ENCODE results near the gene UBA1.

UBA1 gene

DNA sequence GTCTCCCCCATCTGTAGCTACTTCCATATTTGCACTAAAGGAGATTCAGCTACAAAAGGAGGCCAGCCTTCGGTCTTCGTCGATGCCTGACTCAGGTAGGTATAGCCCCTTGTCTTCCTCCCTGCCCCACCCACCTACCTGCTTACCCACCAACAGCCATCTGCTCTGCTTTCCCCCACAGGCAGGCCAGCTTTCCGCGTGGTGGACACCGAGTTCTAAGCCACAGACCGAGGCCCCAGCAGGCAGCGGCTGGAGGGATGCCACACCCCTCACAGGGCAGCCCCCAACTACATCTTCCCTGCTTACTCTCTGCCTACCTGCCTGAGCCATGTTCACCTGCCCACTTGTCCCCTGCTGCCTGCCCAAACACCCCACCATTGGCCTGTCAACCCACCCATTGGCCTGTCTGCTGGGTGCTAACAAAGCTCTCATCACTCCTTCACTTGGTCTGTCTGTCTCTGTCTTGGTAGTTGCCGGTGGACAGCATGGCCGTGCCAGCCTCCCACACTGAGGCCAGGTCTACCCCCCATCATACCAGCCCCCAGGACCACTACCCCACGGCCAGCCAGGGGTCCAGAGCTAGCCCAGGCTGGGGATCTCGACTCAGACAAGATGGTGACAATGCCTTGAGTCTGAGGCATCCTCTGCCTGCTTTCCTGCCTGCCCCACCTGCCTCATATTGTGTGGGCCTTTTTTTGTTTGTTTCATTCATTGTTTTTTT lies 35.1 kb downstream of the UBA1 start:
- in situ Hi-C loops (cut with HindIII; ENCODE audit: low sequenced_read_pairs) = no loop called here

DNA sequence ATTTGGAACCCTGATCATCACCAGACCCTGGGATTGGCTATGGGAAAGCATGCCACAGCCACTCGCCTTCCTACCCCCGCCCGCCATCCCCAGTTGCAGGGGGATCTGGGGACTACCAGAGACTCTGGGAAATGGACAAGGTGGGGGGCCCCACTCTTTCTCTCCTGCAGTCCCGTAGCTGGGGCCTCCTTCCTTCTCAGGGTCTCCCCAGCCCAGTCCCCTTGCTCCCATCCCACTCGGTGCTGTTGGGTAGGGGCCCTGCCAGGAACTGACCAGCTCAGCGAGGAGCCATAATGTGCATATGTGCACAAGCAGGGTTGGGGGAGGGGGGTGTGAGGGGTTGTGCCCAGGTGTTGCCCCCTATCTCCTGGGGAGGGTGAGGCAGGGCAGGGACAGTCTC lies 35.8 kb downstream of the UBA1 start:
- in situ Hi-C loops (cut with HindIII; ENCODE audit: low sequenced_read_pairs) = no loop called here

DNA sequence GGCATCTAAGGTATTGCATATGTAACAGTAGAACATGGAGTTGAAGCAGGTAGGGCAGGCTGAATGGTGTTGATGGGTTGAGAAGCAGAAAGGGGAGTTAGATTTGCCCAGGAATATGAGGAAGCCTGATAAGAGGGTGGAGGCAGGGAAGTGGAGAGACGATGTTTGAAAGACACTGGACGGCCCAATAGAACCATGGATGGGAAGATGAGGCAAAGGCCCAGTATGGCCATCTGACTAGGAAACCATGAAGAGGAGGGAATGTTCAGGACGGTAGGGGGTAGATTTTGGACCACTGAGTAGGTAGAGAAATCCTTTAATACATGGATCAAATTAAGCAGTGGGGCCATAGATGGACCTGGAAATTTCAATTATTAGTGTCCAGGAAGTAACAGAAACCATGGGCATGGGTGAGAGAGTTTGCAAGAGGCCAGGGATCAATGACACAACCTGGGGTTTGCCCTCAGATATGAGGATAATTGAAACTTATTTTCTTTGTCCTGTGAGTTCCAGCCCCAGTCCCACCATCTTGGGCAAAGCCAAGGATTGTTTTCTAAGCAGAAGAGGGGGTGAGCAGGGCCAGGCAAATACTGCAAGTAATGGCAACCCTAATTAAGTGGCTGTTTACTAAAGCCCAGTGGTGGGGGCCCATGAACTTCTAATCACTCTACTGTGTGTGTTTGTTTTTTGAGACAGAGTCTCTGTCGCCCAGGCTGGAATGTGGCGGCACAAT lies 36.7 kb downstream of the UBA1 start:
- in situ Hi-C loops (cut with HindIII; ENCODE audit: low sequenced_read_pairs) = no loop called here

DNA sequence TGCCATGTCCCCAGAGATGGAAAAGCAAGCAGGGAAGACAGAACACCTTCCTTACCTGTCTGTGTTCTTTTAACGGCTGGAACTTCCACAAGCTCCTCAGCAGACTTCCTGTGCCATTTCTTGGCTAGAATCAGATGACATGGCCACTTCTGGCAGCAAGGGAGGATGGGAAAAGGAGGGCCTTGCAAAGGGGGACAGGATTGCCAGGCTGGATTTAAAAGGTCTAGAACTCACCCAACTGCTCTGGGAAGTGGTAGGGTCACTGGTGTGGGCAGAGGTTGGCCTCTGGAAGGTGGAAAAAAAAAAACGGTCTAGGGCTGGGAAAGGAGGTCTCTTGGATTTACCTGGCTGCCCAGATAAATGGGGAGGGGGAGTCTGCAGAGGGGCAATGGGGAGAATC lies 37.5 kb downstream of the UBA1 start:
- in situ Hi-C loops (cut with HindIII; ENCODE audit: low sequenced_read_pairs) = no loop called here

DNA sequence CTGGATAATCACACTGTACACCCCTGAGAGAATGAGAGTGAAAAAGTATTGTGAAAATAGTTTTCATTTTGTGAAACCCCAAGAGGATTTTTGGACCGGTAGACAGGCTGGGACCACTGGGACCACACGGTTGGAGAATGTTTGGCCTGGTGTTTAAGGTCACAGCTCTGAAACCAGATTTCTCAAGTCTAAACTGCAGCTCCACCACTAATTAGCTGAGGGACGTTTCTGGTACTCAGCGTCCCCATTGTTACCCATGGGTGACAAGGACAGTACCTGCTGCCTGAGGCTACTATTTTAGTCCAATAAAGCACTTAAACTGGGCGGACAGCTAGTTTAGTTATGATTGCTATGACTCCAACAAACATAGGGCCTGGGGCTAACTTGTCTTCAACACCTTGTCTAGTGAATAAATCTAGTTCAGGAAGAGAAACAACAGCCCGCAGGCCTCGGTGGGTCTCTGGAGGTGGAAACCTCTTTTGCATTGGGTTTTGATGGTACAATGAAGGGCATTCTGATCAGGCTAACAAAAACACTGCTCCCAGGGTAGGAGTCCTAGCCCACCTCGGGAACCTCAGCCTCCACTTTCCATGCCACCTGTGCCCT lies 38.7 kb downstream of the UBA1 start:
- in situ Hi-C loops (cut with HindIII; ENCODE audit: low sequenced_read_pairs) = no loop called here

DNA sequence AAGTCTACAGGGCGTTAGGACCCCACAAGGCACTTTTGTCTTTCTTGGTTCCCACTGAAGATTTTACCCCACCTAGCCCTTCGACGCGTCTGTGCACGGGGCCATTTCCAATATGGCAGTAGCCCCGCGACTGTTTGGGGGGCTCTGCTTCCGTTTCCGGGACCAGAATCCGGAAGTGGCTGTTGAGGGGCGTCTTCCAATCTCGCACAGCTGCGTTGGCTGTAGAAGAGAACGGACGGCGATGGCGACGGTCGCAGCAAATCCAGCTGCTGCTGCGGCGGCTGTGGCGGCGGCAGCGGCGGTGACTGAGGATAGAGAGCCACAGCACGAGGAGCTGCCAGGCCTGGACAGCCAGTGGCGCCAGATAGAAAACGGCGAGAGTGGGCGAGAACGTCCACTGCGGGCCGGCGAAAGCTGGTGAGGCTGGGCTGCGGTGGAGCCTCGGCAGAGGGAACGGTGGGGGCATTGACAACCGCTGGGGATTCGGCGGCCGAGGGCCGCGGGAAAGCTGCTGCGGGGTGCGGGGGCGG lies 39.2 kb downstream of the UBA1 start, which contains the start of gene USP11:
Gene USP11, plus strand, starts transcription at position 207 of the 530 bp plus-strand sequence. Its CDS starts 35 bp downstream, at position 242.
- in situ Hi-C loops (cut with HindIII; ENCODE audit: low sequenced_read_pairs) = no loop called here

DNA sequence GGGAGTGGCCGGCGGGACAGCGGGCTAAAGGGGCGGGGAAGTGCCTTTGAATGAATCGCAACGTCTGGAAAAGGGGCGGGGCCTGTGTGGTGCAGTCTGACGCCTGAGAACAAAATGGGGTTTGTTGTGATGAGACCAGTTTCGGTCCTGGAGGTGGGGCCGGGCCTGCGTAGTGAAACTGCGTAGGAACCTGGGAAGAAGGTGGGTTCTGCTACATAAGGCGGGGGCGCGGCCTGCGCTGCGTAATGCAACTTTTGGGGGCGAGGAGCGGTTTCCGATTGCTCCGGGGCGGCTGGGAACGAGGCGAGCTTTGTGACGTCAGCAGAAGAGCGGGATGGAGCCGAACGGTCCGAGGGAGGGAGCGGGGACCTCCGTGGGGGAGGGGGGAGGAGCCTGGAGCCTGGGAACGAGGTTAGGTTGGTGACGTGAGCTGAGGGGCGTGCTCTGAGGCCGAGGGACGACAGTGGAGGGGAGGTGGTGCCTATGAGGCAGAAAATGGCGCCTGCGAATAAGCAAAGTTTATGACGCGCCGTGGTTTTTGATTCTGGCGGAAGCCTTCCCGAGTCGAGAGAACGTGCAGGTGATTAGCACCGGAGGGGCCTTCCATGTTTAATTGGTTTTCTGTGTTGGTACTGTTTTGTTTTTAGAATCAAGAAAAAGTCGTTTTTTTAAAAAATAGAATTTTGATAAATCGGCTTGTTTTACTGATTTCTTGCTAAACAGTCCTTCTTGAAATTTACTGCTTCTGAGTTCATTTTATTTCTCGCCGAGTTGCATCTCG lies 39.9 kb downstream of the UBA1 start:
- in situ Hi-C loops (cut with HindIII; ENCODE audit: low sequenced_read_pairs) = no loop called here

DNA sequence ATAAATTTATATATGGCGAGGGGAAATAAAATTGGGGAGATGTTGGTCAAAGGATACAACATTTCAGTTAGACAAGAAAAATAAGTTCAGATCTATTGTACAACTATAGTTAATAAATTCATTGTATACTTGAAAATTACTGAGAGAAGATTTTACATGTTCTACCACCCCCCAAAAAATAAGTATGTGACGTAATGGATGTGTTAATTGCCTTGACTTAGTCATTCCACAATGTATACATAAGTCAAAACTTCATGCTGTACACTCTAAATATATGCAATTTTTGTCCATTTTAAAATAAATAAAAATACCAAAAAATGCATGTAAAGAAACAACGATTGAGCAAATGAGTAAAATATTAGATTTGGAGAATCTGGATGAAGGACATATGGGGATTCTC lies 41.0 kb downstream of the UBA1 start:
- in situ Hi-C loops (cut with HindIII; ENCODE audit: low sequenced_read_pairs) = no loop called here

DNA sequence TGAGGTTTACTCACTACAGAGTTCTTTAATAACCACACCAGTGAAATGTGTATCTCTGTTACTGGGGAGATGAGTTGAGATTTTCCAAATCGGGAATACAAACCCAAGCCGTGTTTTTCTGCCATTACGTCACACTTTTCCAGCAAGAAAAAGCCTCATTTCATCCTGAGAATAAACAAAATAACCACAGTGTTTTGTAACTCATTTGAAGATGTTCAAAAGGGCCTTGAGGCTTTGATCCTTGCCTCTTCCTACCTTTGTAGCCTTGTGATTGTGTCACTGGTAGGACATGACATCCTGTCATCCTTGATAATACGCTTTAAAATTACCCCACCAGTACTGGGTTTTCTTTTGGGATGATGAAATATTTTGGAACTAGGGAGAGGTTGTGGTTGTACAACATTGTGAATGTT lies 42.1 kb downstream of the UBA1 start:
- in situ Hi-C loops (cut with HindIII; ENCODE audit: low sequenced_read_pairs) = no loop called here

DNA sequence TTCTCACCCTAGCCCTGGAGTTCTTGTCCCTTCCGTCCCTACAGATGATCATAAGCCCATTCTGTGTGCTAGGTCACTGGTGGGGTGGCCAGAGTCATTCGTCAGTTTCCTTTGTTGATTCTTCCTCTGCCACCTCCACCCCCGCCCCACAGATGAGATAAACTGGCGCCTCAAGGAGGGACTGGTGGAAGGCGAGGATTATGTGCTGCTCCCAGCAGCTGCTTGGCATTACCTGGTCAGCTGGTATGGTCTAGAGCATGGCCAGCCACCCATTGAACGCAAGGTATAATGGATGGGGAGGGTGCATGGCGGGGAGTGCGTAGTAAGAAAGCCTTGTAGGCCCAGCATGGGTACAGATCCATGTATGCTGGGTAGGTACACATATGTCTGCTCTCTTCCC lies 45.6 kb downstream of the UBA1 start:
- in situ Hi-C loops (cut with HindIII; ENCODE audit: low sequenced_read_pairs) = no loop called here

DNA sequence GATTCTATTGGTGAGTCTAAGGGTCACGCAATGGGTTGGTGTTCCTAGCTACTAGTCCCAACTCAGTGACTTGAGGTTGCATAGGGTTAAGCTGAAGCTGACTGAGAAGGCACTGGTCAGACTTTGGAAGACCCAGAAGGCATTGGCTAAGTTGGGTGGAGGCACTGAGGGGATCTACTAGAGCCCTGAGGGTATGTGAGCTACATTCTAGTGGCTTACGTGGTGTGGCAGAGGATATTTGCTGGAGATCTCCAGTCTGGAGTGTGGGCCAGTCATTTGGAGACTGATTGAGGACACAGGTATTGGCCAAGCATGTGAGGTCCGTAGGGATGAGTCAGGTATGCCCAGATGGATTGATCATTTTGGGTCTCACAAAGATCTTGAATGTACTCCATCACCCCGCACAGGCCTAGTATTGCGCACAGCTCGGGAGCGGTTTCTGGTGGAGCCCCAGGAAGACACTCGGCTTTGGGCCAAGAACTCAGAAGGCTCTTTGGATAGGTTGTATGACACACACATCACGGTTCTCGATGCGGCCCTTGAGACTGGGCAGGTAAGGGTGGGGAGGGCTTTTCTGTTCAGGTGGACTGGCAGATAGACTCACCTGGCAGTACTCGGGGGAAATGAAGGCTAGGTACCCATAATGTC lies 46.4 kb downstream of the UBA1 start:
- in situ Hi-C loops (cut with HindIII; ENCODE audit: low sequenced_read_pairs) = no loop called here

DNA sequence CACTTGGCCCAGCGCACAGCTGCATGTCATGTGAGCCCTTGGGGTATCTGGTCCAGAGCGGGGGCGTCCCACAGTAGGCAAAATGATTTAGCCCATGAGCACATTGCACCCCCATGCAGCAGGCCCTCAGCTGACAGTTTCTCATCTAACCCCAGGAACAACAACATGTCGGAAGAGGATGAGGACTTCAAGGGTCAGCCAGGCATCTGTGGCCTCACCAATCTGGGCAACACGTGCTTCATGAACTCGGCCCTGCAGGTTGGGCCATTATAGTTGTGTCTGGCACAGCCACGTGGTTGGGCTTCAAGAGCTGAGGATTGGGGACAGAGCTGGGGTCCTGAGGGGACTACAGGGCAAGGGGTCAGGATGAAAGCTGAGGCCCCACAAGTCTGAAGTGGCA lies 47.0 kb downstream of the UBA1 start:
- in situ Hi-C loops (cut with HindIII; ENCODE audit: low sequenced_read_pairs) = no loop called here

DNA sequence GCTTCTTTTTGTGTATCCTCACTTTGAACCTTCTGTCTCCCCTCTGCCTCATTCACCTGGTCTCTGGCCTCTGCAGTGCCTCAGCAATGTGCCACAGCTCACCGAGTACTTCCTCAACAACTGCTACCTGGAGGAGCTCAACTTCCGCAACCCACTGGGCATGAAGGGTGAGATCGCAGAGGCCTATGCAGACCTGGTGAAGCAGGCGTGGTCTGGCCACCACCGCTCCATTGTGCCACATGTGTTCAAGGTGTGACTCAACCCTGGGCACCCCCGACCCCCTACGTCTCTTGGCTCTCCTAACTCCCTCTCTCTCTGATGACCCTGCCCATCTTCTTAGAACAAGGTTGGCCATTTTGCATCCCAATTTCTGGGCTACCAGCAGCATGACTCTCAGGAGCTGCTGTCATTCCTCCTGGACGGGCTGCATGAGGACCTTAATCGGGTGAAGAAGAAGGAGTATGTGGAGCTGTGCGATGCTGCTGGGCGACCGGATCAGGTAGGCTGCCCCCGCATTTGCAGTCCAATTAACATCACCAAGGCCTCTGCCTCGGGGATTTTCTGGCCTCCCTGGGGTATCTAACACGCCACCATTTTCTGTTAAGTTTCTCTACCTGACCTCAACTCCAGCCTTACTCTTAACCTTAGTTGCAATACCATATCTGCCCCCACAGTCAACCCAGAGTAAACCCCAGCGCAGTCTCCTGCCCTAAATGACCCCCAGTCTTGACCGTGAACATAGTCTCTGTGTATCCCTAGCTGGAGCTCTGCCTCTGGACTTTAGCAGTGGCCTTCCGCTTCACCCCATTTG lies 47.8 kb downstream of the UBA1 start:
- in situ Hi-C loops (cut with HindIII; ENCODE audit: low sequenced_read_pairs) = no loop called here

DNA sequence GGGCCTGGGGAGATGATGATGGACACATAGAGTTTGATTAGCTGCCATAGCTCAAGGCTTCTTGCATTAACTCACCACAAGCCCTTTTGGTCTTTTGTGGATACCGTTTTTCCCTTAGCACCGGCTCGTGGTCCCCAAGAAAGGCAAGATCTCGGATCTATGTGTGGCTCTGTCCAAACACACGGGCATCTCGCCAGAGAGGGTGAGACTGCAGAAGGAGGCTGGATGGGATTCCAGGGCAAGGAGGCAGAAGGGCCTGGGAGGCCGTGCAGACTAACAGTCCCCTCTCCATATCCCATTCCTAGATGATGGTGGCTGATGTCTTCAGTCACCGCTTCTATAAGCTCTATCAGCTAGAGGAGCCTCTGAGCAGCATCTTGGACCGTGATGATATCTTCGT lies 48.7 kb downstream of the UBA1 start:
- in situ Hi-C loops (cut with HindIII; ENCODE audit: low sequenced_read_pairs) = no loop called here

DNA sequence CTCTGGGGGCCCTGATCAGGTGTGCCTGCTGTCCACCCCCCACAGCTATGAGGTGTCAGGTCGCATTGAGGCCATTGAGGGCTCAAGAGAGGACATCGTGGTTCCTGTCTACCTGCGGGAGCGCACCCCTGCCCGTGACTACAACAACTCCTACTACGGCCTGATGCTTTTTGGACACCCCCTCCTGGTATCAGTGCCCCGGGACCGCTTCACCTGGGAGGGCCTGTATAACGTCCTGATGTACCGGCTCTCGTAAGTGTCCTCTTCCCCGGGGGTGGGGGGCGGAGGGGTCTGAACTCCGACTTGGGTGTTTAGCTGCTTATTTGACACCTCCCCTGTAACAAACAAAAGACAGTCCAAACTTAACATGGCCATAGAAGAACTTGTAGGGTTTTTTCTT lies 49.7 kb downstream of the UBA1 start:
- in situ Hi-C loops (cut with HindIII; ENCODE audit: low sequenced_read_pairs) = no loop called here

DNA sequence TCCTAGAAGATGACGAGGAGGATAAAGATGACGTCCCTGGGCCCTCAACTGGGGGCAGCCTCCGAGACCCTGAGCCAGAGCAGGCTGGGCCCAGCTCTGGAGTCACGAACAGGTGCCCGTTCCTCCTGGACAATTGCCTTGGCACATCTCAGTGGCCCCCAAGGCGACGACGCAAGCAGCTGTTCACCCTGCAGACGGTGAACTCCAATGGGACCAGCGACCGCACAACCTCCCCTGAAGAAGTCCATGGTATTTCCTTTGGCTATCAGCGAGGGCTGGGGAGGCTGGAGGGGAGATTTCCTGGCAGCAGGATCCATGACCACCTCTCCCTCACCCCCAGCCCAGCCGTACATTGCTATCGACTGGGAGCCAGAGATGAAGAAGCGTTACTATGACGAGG lies 51.0 kb downstream of the UBA1 start:
- in situ Hi-C loops (cut with HindIII; ENCODE audit: low sequenced_read_pairs) = no loop called here

DNA sequence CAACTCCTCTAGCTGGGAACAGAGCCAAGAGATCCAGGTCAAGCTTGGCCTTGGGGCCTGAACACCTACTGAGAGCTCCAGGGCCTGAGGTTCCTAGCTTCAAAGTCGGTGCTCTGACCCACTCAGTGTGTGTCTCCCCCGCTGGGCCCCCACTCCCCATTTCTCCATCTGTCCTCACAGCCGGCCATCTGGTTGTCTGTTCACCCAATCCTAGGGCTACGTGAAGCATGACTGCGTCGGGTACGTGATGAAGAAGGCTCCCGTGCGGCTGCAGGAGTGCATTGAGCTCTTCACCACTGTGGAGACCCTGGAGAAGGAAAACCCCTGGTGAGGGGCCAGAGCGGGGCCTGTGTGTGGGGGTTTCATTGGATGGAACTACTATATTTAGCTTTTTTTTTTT lies 51.5 kb downstream of the UBA1 start:
- in situ Hi-C loops (cut with HindIII; ENCODE audit: low sequenced_read_pairs) = no loop called here

DNA sequence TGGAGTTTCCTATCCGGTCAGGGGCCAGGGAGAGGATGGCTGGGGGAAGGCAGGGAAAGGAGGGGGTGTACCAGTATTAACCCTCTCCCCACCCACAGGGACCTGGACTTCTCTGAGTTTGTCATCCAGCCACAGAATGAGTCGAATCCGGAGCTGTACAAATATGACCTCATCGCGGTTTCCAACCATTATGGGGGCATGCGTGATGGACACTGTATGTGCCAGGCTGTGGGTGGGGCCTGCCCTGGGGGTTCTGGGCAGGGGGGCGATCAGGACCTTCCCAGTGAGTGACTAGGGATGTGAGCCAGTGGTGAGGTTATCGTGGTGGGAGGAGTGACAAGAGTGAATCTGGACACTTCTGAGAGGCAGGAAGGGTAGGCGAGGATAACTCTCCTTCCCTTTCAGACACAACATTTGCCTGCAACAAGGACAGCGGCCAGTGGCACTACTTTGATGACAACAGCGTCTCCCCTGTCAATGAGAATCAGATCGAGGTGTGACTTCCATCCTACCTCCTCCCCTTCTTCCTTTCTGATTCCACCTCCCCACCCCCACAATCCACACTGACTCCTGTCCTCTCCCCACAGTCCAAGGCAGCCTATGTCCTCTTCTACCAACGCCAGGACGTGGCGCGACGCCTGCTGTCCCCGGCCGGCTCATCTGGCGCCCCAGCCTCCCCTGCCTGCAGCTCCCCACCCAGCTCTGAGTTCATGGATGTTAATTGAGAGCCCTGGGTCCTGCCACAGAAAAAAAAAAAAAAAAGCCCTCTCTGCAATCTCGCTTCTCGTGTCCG lies 53.8 kb downstream of the UBA1 start:
- in situ Hi-C loops (cut with HindIII; ENCODE audit: low sequenced_read_pairs) = no loop called here

DNA sequence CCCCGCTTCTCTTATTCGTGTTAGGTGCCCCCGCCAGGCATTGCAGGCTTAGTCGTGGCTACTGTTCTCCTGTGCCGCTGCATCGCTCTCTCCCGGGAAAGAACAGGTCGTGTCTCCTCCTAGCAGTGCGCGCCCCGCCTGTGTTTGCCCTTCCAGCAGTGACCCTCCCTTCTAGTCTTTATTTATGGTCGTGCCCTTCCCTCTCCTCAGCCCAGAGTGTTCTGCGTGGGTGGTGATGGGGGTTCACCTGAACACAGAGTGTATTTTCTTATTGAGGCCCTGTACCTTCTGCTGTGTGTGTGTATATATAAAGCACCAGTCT lies 54.3 kb downstream of the UBA1 start:
- in situ Hi-C loops (cut with HindIII; ENCODE audit: low sequenced_read_pairs) = no loop called here
